Mesendoderm (in vitro differentiated cells): ENCODE results near the gene CYP26A1.

Experiments used
- DNase-seq: peaks from one replicate; pipeline ENCODE4 v3.0.0; 2013
- H2AK5ac ChIP-seq: 2 replicates; pipeline ENCODE4 v1.6.1; 2013; ENCODE audit warnings: low read length, inconsistent platforms
- H2BK120ac ChIP-seq: 2 replicates; pipeline ENCODE4 v1.6.1; 2013; ENCODE audit warnings: low read depth, mild to moderate bottlenecking, low read length, moderate library complexity, mixed read lengths
- H2BK15ac ChIP-seq: replicated peaks from 2 replicates; pipeline ENCODE4 v1.6.1; 2013; ENCODE audit warnings: low read depth, mild to moderate bottlenecking, moderate library complexity
- H2BK5ac ChIP-seq: 2 replicates; pipeline ENCODE4 v1.6.1; 2013; ENCODE audit warnings: low read length, inconsistent platforms
- H3K18ac ChIP-seq: 2 replicates; pipeline ENCODE4 v1.6.1; 2013; ENCODE audit warnings: mild to moderate bottlenecking, low read length, mixed read lengths
- H3K23ac ChIP-seq: one replicate; pipeline ENCODE4 v1.6.1; 2013; ENCODE audit warnings: low read length
- H3K27ac ChIP-seq: 2 replicates; pipeline ENCODE4 v1.5.1; 2013; ENCODE audit warnings: low read depth, mild to moderate bottlenecking, inconsistent platforms, low read length, moderate library complexity
- H3K27me3 ChIP-seq: 2 replicates; pipeline ENCODE4 v1.6.1; 2013; ENCODE audit warnings: low read length, control low read depth, mild to moderate bottlenecking, inconsistent platforms; ENCODE audit not compliant: insufficient read depth, poor library complexity
- H3K36me3 ChIP-seq: 2 replicates; pipeline ENCODE4 v1.6.1; 2013; ENCODE audit warnings: low read length, inconsistent platforms; ENCODE audit not compliant: control insufficient read depth, insufficient read depth
- H3K4ac ChIP-seq: one replicate; pipeline ENCODE4 v1.6.1; 2013; ENCODE audit warnings: low read depth, mild to moderate bottlenecking, low read length, moderate library complexity
- H3K4me1 ChIP-seq: 2 replicates; pipeline ENCODE4 v1.6.1; 2013; ENCODE audit warnings: low read depth, low read length, inconsistent platforms; ENCODE audit not compliant: control insufficient read depth
- H3K4me2 ChIP-seq: 2 replicates; pipeline ENCODE4 v1.6.1; 2013; ENCODE audit warnings: low read length
- H3K4me3 ChIP-seq: 2 replicates; pipeline ENCODE4 v1.5.1; 2013; ENCODE audit warnings: mild to moderate bottlenecking, low read length
- H3K56ac ChIP-seq: one replicate; pipeline ENCODE4 v1.6.1; 2013; ENCODE audit warnings: low read length
- H3K79me1 ChIP-seq: 2 replicates; pipeline ENCODE4 v1.6.1; 2013; ENCODE audit warnings: low read length, inconsistent platforms
- H3K79me2 ChIP-seq: 2 replicates; pipeline ENCODE4 v1.6.1; 2013; ENCODE audit warnings: mild to moderate bottlenecking, low read length; ENCODE audit not compliant: control insufficient read depth, insufficient read depth
- H3K9ac ChIP-seq: 2 replicates; pipeline ENCODE4 v1.6.1; 2013; ENCODE audit warnings: low read length, inconsistent platforms
- H4K5ac ChIP-seq: one replicate; pipeline ENCODE4 v1.6.1; 2013; ENCODE audit warnings: low read length
- H4K8ac ChIP-seq: one replicate; pipeline ENCODE4 v1.6.1; 2013; ENCODE audit warnings: low read depth, mild to moderate bottlenecking, control low read depth, low read length, moderate library complexity
- WGBS: extraction: QIAGEN DNeasy Blood & Tissue Kit; methylation state at CpG from one replicate; pipeline ENCODE4 v1.1.7; 2013; ENCODE audit warnings: low lambda C conversion rate, missing lambda C conversion rate; ENCODE audit not compliant: insufficient coverage; ENCODE audit errors: extremely low coverage; 5-methylcytosine and 5-hydroxymethylcytosine counted together

CYP26A1 gene

GRCh38 chr10:93058139-93058538 is 15.6 kb upstream of the CYP26A1 start:
- no peak overlapping the region for H2AK5ac ChIP-seq
- no peak overlapping the region for H3K4me2 ChIP-seq
- no peak for DNase-seq
- H4K5ac ChIP-seq, result no peak overlapping the region
- H4K8ac ChIP-seq, result no peak overlapping the region
- no peaks in the 10 kb centered on the region for H3K36me3 ChIP-seq
- no peaks in the 10 kb centered on the region for H3K79me1 ChIP-seq
- peaks cover 33% of the 10 kb centered on the region for H3K27me3 ChIP-seq
- no peaks in the 10 kb centered on the region for H3K4me1 ChIP-seq
- no peak overlapping the region for H3K56ac ChIP-seq
- no peak overlapping the region for H3K9ac ChIP-seq
- H3K18ac ChIP-seq, result no peak overlapping the region
- H2BK15ac ChIP-seq, result no peak overlapping the region
- WGBS, result no CpG with 5 or more reads among the region's 3 CpGs
- H2BK5ac ChIP-seq, result no peak overlapping the region
- H2BK120ac ChIP-seq, result no peak overlapping the region
- H3K4ac ChIP-seq, result no peak overlapping the region
- no peak overlapping the region for H3K4me3 ChIP-seq
- no peak overlapping the region for H3K23ac ChIP-seq
- H3K79me2 ChIP-seq, result no peaks in the 10 kb centered on the region
- no peak overlapping the region for H3K27ac ChIP-seq

- Histone ChIP-seq H2AK5ac (no peak within 1 kb of the TSS), H3K27ac (no peak within 1 kb of the TSS), H3K4ac (no peak within 1 kb of the TSS), H3K18ac (no peak within 1 kb of the TSS), H2BK15ac (no peak within 1 kb of the TSS), H3K9ac (no peak within 1 kb of the TSS), H4K5ac (no peak within 1 kb of the TSS), H3K56ac (no peak within 1 kb of the TSS), H2BK120ac (no peak within 1 kb of the TSS), H3K79me1 (no peaks in the 10 kb centered on the region), H3K36me3 (no peaks in the 10 kb centered on the region), H4K8ac (no peak within 1 kb of the TSS), H2BK5ac (no peak within 1 kb of the TSS), H3K4me2 (peak within 1 kb of the TSS; percentile 24), H3K23ac (no peak within 1 kb of the TSS), H3K79me2 (no peaks in the 10 kb centered on the region), H3K4me1 (no peaks in the 10 kb centered on the region), H3K4me3 (no peak within 1 kb of the TSS), H3K27me3 (peaks cover 53% of the 10 kb centered on the region)
- DNase-seq, result no peak
- no CpG with 5 or more reads among the region's 67 CpGs for WGBS
Measured at GRCh38 chr10:93059975-93060886, 13.5 kb upstream of the CYP26A1 start, which contains the start of gene CYP26C1. Gene CYP26C1, plus strand, starts transcription at chr10:93060798. Its CDS starts 466 bp downstream, at chr10:93061264.

GRCh38 chr10:93060887-93061593 is 12.7 kb upstream of the CYP26A1 start:
- H3K56ac ChIP-seq, result no peak overlapping the region
- H3K9ac ChIP-seq, result no peak overlapping the region
- DNase-seq, result no peak
- no peaks in the 10 kb centered on the region for H3K79me2 ChIP-seq
- H3K23ac ChIP-seq, result no peak overlapping the region
- H2BK15ac ChIP-seq, result no peak overlapping the region
- no peak overlapping the region for H4K5ac ChIP-seq
- H4K8ac ChIP-seq, result no peak overlapping the region
- H2AK5ac ChIP-seq, result no peak overlapping the region
- no peak overlapping the region for H2BK5ac ChIP-seq
- no peak overlapping the region for H2BK120ac ChIP-seq
- WGBS, result no CpG with 5 or more reads among the region's 45 CpGs
- H3K4me1 ChIP-seq, result no peaks in the 10 kb centered on the region
- no peak overlapping the region for H3K18ac ChIP-seq
- peaks cover 61% of the 10 kb centered on the region for H3K27me3 ChIP-seq
- no peaks in the 10 kb centered on the region for H3K36me3 ChIP-seq
- H3K79me1 ChIP-seq, result no peaks in the 10 kb centered on the region
- peak overlapping the region; percentile 21 for H3K4me2 ChIP-seq
- no peak overlapping the region for H3K4me3 ChIP-seq
- H3K4ac ChIP-seq, result no peak overlapping the region
- H3K27ac ChIP-seq, result no peak overlapping the region

GRCh38 chr10:93061594-93062513 is 11.8 kb upstream of the CYP26A1 start:
- Histone ChIP-seq H3K56ac (no peak overlapping the region), H3K4ac (no peak overlapping the region), H2AK5ac (no peak overlapping the region), H2BK15ac (no peak overlapping the region), H3K9ac (no peak overlapping the region), H3K27ac (no peak overlapping the region), H3K4me3 (no peak overlapping the region), H2BK5ac (no peak overlapping the region), H3K36me3 (no peaks in the 10 kb centered on the region), H3K18ac (no peak overlapping the region), H3K4me1 (no peaks in the 10 kb centered on the region), H2BK120ac (no peak overlapping the region), H3K4me2 (peak overlapping the region; percentile 4), H3K23ac (no peak overlapping the region), H3K79me2 (no peaks in the 10 kb centered on the region), H4K8ac (no peak overlapping the region), H3K27me3 (peaks cover 69% of the 10 kb centered on the region), H3K79me1 (no peaks in the 10 kb centered on the region), H4K5ac (no peak overlapping the region)
- DNase-seq, result no peak
- no CpG with 5 or more reads among the region's 57 CpGs for WGBS

GRCh38 chr10:93062514-93063143 is 11.1 kb upstream of the CYP26A1 start:
- no peak overlapping the region for H2BK5ac ChIP-seq
- no peak overlapping the region for H4K8ac ChIP-seq
- no CpG with 5 or more reads among the region's 68 CpGs for WGBS
- no peak overlapping the region for H2AK5ac ChIP-seq
- no peaks in the 10 kb centered on the region for H3K79me1 ChIP-seq
- no peak overlapping the region for H3K27ac ChIP-seq
- H2BK120ac ChIP-seq, result no peak overlapping the region
- peak overlapping the region; percentile 30 for H3K9ac ChIP-seq
- H3K4ac ChIP-seq, result no peak overlapping the region
- no peak overlapping the region for H2BK15ac ChIP-seq
- H3K36me3 ChIP-seq, result no peaks in the 10 kb centered on the region
- H3K4me3 ChIP-seq, result no peak overlapping the region
- peak overlapping the region; percentile 67 for H3K56ac ChIP-seq
- H3K4me1 ChIP-seq, result no peaks in the 10 kb centered on the region
- DNase-seq, result peak; percentile 69
- H3K79me2 ChIP-seq, result no peaks in the 10 kb centered on the region
- H3K27me3 ChIP-seq, result peaks cover 77% of the 10 kb centered on the region
- H3K18ac ChIP-seq, result peak overlapping the region; percentile 1
- no peak overlapping the region for H4K5ac ChIP-seq
- H3K23ac ChIP-seq, result peak overlapping the region; percentile 56
- H3K4me2 ChIP-seq, result peak overlapping the region; percentile 28
